ENCODE data around the gene APOD. TPM values are rescaled to one million over a fixed set of nuclear protein-coding genes. Genes with fewer than 3 reads are reported as not detected.

The APOD gene
- polyA plus RNA-seq, 6 donors from 2014 or later, result 0.25 to 3.5 (median 1.9) TPM; not detected in 1

DNA sequence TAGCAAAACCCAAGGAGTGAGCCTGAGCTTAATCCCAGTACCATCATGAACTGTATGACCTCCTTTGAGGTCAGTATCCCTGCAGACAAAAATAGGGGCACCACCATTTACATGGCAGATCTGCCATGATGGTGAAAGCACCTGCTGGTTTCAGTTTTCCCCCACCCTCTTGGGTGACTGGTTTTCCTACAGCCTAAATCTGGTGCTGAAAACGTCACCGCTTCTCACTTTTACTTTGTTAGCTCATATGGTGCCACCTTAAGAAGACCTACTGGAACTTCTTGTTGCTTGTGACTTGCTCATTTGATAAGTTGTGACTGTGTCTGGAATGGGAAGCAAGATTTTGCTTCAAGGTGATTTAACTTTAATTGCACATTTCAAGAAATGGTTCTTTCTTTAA is 45.7 kb downstream of the APOD start:
- Mint-ChIP-seq H3K36me3 (no peaks in the 10 kb centered on the region), H3K4me1 (peaks cover 65 to 84% (median 75%) of the 10 kb centered on the region in 3 donors), H3K4me3 (peak overlapping the region in 6 of 8 donors; percentile 39 to 61 (median 52)), H3K27ac (peak overlapping the region in 4 of 6 donors; percentile 24 to 85 (median 64)), H3K27me3 (no peaks in the 10 kb centered on the region), H3K9me3 (no peaks in the 10 kb centered on the region)
- peak; percentile 60 for DNase-seq
- peak; percentile 59 to 62 for ATAC-seq (ENCODE audit: low read depth in 2 of 2)

DNA sequence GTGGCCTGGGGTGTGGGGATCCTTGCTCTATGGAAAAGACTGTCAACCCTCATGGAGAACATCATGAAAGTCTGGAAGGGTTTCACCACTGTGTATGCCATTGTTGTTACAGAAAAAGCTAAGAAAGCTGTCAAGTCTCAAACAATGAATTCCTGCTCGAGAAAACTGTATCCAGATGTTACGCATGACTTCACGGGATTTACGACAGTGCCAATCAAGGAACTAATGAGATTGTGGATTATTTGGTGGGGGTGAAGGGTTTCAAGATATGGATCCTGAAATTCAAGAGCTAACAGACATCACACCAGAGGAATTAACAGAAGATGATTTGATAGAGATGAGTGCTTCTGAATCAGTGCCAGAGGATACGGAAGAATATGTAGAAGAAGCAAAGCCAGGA is 48.4 kb downstream of the APOD start:
- H3K27me3 Mint-ChIP-seq, result no peaks in the 10 kb centered on the region
- H3K4me1 Mint-ChIP-seq, result peaks cover 52 to 86% (median 65%) of the 10 kb centered on the region in 3 donors
- H3K9me3 Mint-ChIP-seq, result no peaks in the 10 kb centered on the region
- peaks cover 0 to 8% of the 10 kb centered on the region in 2 donors for H3K36me3 Mint-ChIP-seq
- DNase-seq, result no peak
- peak overlapping the region in 5 of 6 donors; percentile 48 to 87 (median 81) for H3K27ac Mint-ChIP-seq
- H3K4me3 Mint-ChIP-seq, result peak overlapping the region in 1 of 8 donors; percentile 15
- ATAC-seq (ENCODE audit: low read depth in 2 of 2), result no peak

DNA sequence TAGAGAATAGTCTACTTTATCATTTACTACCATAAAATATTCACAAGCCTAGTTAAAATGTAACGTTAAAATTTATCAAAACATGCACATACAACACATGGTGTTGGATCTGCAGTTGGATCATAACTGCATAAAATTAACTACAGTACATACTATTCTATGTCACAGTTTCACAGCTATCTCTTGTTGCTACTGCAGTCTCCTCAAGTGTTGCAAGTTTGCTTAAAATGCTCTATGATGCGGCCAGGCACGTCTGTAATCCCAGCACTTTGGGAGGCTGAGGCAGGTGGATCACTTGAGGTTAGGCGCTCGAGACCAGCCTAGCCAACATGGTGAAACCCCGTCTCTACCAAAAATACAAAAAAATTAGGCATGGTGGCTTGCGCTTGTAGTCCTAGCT is 50.9 kb downstream of the APOD start:
- Mint-ChIP-seq H3K36me3 (peaks cover 0 to 8% of the 10 kb centered on the region in 2 donors), H3K4me1 (peaks cover 34 to 69% (median 47%) of the 10 kb centered on the region in 3 donors), H3K9me3 (no peaks in the 10 kb centered on the region), H3K27me3 (no peaks in the 10 kb centered on the region), H3K4me3 (peak overlapping the region in 1 of 8 donors; percentile 40), H3K27ac (peak overlapping the region in 2 of 6 donors; percentile 10 to 82)
- no peak for ATAC-seq (ENCODE audit: low read depth in 2 of 2)
- DNase-seq, result no peak

DNA sequence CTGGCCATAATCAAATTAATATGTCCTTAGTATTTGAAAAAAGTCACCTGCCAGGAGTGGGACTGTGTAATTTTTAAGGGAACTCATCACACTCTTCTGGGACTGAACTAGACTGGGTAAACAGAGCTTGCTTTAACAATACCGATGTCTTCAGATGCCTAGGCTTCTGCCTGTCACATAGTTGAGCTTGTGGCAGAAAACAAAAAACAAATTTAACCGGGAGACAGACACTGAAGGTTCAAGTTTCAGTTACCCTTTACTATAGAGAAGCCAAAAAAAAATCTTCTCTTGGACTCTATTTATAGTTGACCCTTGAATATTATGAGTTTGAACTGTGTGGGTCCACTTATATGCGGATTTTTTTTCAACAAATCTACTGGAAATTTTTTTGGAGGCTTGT is 51.4 kb downstream of the APOD start:
- no peak for ATAC-seq (ENCODE audit: low read depth in 2 of 2)
- Mint-ChIP-seq H3K4me1 (peaks cover 29 to 64% (median 42%) of the 10 kb centered on the region in 3 donors), H3K9me3 (no peaks in the 10 kb centered on the region), H3K27me3 (no peaks in the 10 kb centered on the region), H3K36me3 (peaks cover 0 to 8% of the 10 kb centered on the region in 2 donors), H3K27ac (peak overlapping the region in 2 of 6 donors; percentile 10 to 77), H3K4me3 (peak overlapping the region in 1 of 8 donors; percentile 30)
- no peak for DNase-seq

DNA sequence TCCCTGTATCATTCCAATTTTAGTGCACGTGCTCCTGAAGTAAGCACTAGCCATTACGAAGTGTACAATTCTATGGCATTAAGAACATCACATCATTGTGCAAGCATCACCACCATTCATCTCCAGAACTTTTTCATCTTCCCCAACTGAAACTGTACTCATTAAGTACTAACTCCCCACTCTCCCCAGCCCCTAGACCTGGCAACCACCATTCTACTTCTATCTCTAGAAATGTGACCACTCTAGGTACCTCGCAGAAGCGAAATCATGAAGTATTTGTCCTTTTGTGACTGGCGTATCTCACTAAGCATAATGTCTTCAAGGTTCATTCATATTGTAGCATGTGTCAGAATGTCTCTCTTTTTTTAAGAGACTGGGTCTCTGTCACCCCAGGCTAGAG is 52.1 kb downstream of the APOD start:
- H3K27ac Mint-ChIP-seq, result peak overlapping the region in 1 of 6 donors; percentile 77
- no peak for ATAC-seq (ENCODE audit: low read depth in 2 of 2)
- no peaks in the 10 kb centered on the region for H3K9me3 Mint-ChIP-seq
- peaks cover 28 to 60% (median 41%) of the 10 kb centered on the region in 3 donors for H3K4me1 Mint-ChIP-seq
- H3K27me3 Mint-ChIP-seq, result no peaks in the 10 kb centered on the region
- H3K36me3 Mint-ChIP-seq, result peaks cover 0 to 8% of the 10 kb centered on the region in 2 donors
- DNase-seq, result no peak
- no peak overlapping the region for H3K4me3 Mint-ChIP-seq

DNA sequence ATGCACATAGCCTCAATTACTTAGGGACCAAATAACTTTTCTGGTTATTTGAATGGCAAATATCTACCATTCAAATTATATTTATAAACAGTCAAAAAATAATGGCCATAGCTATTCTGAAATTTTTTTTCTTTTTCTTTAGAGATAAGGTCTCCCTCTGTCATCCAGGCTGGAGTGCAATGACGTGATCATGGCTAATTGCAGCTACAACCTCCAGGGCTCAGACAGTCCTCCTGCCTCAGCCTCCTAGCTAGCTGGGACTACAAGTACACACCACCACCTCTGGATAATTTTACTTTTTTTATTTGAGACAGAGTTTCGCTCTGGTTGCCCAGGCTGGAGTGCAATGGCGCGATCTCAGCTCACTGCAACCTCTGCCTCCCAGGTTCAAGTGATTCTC is 57.2 kb downstream of the APOD start:
- H3K4me1 Mint-ChIP-seq, result peaks cover 3 to 35% (median 10%) of the 10 kb centered on the region in 3 donors
- H3K4me3 Mint-ChIP-seq, result no peak overlapping the region
- H3K9me3 Mint-ChIP-seq, result no peaks in the 10 kb centered on the region
- H3K27ac Mint-ChIP-seq, result peak overlapping the region in 5 of 6 donors; percentile 34 to 72 (median 67)
- ATAC-seq (ENCODE audit: low read depth in 2 of 2), result no peak
- peaks cover 2 to 5% of the 10 kb centered on the region in 2 donors for H3K36me3 Mint-ChIP-seq
- DNase-seq, result no peak
- H3K27me3 Mint-ChIP-seq, result no peaks in the 10 kb centered on the region

DNA sequence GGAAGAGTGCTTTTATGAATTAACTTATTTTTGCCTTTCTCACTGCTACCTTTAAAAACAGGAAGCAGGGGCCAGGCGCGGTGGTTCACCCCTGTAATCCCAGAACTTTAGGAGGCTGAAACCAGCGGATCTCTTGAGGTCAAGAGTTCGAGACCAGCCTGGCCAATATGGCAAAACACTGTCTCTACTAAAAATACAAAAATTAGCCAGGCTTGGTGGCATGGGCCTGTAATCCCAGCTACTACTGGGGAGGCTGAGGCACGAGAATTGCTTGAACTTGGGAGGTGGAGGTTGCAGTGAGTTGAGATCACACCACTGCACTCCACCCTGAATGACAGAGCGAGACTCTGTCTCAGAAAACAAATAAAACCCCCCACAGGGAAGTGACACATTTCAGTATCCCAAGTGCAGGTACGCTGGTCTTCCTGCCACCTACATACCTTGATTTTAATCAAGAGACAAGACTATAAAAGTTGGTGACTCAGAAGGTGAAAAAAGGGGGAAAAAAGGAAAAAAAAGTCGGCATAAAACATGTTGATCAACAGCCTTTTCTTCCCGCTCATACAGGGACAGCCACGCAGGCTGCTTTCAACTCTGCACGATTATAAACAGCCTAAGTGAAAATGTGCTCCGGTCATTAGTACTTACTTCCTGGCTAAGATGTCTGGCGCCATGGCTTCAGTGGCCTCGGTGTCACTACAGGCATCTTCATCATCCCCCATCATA is 59.4 kb downstream of the APOD start:
- Mint-ChIP-seq H3K4me3 (no peak overlapping the region), H3K4me1 (peaks cover 0 to 24% (median 8%) of the 10 kb centered on the region in 3 donors), H3K36me3 (peaks cover 0 to 5% of the 10 kb centered on the region in 2 donors), H3K27me3 (no peaks in the 10 kb centered on the region), H3K27ac (peak overlapping the region in 3 of 6 donors; percentile 68 to 81 (median 77)), H3K9me3 (no peaks in the 10 kb centered on the region)
- no peak for ATAC-seq (ENCODE audit: low read depth in 2 of 2)
- DNase-seq, result no peak

DNA sequence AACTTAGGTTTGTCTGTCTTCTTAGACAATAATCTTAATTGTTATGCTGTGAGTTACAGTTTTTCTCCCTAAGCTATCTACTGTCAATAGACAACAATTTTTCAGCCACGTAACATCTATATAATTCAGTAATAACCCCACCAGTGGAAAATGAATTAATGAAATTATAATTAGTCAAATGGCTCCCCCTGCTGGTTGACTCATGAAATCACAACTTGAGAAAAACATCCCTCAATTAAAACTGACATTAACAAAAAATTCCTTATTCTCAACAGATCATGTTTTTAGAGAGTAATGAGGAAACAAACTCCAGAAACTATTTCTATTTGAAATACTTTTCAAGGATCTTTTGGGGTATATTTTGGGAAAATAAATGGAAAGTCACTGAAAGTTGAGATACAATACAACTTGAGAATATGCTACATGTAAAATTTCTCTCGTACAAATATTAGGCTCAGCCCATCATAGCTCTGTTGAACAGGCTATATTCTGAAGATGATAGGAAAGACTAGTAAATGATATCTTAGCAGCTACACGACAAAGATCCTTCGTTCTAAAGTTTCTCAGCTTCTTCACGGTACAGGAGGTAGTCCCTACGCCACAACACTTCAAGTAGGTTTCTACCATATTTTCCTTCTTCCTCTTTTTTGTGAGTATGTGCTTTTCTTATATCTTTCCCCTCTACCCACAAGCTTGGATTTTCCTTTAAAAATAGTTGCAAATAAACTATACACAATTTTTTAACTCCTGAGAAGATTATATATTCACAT is 61.3 kb downstream of the APOD start:
- no peaks in the 10 kb centered on the region for H3K9me3 Mint-ChIP-seq
- peaks cover 0 to 5% of the 10 kb centered on the region in 2 donors for H3K36me3 Mint-ChIP-seq
- H3K27ac Mint-ChIP-seq, result peak overlapping the region in 5 of 6 donors; percentile 16 to 90 (median 51)
- ATAC-seq (ENCODE audit: low read depth in 2 of 2) (peak; percentile 51 to 56), DNase-seq (peak; percentile 41)
- no peak overlapping the region for H3K4me3 Mint-ChIP-seq
- no peaks in the 10 kb centered on the region for H3K27me3 Mint-ChIP-seq
- peaks cover 0 to 24% (median 8%) of the 10 kb centered on the region in 3 donors for H3K4me1 Mint-ChIP-seq

Other genes with a start within 250 kb of the APOD start
- 10 to 100 TPM; 36.8 to 90.1 (median 81.0) TPM for gene ACAP2, start 140.9 kb downstream of the APOD start, polyA plus RNA-seq (ENCODE audit: low read depth in 6 of 6)
- gene PPP1R2, start 40.6 kb downstream of the APOD start, polyA plus RNA-seq (ENCODE audit: low read depth in 6 of 6), result 100 to 1,000 TPM; 171 to 265 (median 214) TPM
- gene MUC20, start 137.0 kb upstream of the APOD start, polyA plus RNA-seq (ENCODE audit: low read depth in 6 of 6), result 1 to 10 TPM in 1 of 6 donors, under 1 TPM in 2, not detected in 3; 0.15 to 1.2 (median 0.83) TPM
- gene MUC4, start 228.0 kb upstream of the APOD start, polyA plus RNA-seq (ENCODE audit: low read depth in 6 of 6), result under 1 TPM in 5 of 6 donors, not detected in 1; 0.03 to 0.19 (median 0.07) TPM

Measured in naive B cell (primary cell).